Activated effector memory CD4-positive, alpha-beta T cell treated with Interleukin-2 at 50 U/mL for 16 hours (primary cell): ENCODE measurements around the gene MAP2K5.
"Not testable (repeated sequence)": the region's sequence is repeated elsewhere in the genome, so short reads cannot be mapped to it uniquely, and the experiment has no call there.

ENCODE experiments used
- DNase-seq: peaks from one replicate; pipeline ENCODE4 v3.0.0-alpha.2; 2020

MAP2K5 gene

DNA sequence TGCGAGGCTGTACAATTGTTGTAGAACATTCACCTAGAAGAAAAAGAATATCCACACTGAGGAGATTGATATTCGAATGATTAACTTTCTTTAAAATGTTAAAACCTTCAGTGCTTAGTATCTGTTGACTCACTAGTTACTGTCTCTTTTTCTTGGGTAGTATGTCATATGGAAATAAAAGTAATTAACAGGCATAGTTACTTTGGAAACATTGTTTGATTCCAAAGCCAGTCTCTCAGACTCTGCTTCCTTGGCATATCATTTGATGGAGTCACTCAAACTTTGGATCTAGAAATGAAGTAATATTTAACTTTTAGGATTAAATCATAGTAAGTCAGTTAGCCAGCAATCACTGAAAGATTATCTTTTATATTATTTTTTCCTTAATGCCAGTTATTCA lies 63.4 kb downstream of the MAP2K5 start:
- DNase-seq: no peak

DNA sequence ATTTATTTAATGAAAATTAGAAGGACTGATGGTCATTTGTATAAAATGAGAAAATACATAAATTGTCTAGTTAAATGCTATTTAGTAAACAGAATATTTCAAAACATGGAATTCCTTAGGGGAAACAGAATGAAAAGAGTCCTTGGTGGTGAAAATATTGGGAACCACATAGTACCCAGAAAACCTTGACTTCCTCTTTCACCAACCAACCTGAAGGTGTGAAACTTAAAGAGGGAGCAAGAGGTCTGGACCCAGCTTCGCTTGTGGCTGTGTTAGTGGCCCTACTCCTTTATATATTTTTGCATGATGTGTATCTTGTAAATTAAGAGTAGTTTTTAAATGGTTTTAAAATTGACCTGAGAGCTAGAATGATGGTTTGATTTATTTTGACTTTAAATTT lies 64.2 kb downstream of the MAP2K5 start:
- no peak for DNase-seq

DNA sequence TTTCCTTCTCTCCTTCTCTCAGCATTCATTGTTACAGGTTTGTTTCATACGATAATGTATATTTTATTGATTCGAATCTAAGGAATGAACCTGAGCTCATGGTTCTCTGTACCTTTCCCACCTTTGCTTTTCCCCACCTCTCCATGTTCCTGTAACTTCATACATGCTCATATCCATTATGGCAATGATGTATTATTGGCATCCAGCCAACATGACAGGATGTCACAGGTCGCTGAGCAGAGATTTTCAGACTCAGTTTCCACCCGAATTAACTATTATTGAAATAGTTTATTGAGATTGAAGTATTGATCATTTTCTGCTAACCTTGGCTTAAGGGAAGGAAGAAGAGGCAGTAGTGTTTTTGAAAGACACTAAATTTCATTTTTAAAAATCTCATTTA lies 64.8 kb downstream of the MAP2K5 start:
- DNase-seq: no peak

DNA sequence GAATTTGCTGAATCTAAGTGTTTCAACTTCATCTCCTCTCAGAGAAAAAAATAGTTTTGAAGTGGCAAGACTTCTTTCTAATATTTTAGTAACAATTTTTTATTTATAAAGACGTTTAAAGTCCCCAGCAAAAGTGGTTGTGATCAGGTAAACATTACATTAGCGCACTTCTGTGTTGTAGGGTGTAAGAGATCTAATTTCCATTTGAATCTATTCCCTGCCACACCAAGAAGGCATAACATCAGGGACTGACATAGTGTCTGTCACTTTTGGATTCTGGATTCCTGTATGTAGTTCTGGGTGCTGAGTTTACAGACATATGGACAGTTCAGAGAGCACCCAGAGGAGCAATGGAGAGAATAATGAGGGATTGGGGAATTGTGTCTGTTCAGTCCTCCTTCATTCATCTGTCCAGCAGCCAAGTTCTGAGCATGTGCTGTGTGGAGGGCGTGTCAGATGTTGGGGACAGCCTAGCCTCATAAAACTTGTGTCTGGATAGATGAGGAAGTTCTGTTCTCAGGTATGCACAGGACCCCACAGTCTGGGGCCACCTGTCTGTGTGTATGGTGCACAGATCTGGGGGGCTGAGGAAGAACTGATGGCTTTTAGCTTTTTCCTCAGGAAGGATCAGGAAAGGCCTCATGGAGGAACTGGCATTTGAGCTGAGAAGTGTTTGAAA lies 65.6 kb downstream of the MAP2K5 start:
- DNase-seq: no peak

DNA sequence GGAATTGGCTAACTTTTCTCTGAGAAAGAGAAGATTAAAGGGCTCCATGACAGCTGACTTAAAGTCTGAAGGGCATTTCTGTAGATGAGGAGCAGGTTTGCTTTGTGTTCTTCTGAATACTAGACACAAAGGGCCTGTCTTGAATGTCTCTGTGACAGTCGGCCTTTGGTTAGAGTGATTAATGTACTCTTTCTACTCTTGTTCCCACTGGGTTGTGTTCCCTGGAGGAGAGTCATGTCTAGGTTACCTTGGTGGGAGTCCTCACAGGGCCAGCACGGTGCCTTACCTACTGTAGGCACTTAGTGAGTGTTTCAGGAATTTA lies 66.1 kb downstream of the MAP2K5 start:
- no peak for DNase-seq

DNA sequence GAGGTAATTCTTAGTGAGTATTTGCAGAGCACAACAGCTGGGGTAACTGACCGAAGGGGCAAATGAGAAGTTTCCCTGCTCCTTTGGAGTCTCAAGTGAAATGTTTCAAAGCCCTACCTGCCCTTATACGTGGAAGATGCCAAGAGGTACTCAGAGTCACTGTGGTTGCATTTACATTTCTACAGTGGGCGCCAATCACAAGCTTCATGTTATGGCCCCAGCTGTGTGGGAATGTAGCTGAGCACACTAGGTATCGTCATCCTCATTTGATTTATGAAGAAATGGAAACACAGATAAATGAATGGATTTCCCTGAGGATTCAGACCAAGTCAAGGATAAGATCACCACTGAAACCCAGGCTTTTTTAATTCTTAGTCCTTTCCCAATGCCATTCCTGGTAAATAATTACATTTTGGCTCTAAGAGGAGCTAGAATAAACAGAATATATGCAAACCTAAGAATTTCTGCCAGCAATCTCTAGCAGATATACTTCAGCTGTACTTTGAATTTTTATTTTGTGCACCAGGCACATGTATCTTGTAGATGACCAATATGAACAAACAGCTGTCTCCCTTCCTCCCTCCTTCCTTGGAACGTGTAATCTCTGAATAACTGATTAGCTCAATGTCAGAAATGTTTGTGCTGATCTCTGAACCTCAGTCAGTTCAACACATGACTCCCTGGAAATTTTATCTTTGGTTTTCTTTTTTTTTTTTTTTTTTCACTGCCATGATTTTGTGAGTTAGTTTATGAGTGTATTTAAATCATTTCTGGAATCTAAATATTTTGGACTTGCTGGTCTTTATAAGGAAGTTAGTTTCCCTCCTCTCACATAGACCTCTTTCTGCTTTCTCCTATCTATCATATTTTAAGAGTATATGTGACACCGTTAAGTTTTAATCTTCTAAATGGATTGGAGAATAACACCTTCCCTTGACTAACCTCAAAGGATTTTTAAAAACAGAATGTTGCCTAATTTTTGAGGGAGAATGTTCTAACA lies 69.2 kb downstream of the MAP2K5 start:
- no peak for DNase-seq

DNA sequence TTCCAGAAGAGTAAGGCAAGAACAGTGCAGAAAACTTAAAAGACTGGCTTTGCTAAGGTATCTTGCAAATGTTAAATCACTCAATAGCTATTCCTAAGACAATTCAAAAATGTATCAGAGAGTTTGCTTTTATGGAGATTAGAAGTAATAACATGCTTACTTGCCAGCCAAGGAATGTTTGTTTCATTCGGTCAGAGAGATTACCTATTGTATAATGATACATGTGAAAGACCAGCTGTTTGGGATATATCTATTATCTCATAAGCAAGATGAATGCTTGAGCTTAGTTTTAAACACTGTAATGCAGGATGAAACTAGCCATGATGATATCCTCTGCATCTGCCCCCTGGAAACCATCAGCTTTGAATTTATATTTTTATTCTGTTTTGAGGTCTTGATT lies 70.7 kb downstream of the MAP2K5 start:
- DNase-seq: no peak

DNA sequence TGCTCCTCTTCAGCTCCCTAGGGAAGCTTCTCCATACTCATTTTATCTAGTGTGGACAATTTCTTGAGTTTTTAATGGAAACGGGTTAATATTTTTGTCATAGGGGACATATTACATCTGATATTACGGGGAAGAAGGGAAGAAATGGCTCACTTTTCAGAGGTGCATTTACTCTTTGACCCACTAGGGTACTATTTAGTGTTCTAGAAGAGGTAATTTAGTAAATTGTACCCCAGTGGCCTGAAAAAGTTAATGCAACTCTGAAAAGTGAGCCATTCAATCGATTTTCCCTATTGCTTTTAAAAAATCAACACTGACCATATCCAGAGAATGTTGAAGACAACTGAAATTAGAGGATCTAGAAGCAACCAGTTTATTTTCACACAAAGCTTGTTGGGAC lies 71.2 kb downstream of the MAP2K5 start:
- DNase-seq: no peak

DNA sequence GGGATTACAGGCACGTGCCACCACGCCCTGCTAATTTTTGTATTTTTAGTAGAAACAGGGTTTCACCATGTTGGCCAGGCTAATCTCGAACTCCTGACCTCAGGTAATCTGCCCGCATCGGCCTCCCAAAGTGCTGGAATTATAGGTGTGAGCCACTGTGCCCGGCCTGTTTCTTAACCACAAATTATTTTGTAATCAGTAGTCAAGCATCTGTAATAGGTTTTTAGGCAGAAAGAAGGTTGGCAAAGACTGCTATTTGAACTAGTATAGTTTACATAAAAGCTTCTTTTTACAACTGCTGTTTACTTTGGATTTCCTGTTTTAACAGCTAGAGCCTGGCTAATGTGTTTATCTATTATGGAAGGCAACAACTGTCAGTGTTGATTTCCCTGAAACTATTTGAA lies 72.6 kb downstream of the MAP2K5 start:
- DNase-seq: not testable (repeated sequence)

DNA sequence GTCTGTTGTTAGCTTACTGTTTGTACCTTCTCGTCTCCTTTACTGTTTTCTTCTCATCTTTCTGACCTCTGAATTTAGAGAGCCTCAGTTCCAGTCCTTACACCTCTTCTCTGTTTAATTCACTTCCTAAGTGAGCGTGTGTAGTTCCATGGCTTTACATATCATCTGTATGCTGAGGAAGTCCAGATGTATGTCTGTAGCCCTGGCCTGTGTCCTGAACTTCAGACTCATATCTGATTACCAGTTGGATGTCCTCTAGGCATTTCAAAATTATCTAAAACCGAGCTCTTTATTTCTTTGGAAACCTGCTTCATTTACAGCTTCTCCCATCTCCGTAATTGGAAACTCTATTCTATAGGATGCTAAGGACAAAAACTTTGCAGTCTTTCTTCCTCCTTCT lies 75.8 kb downstream of the MAP2K5 start:
- DNase-seq: no peak

DNA sequence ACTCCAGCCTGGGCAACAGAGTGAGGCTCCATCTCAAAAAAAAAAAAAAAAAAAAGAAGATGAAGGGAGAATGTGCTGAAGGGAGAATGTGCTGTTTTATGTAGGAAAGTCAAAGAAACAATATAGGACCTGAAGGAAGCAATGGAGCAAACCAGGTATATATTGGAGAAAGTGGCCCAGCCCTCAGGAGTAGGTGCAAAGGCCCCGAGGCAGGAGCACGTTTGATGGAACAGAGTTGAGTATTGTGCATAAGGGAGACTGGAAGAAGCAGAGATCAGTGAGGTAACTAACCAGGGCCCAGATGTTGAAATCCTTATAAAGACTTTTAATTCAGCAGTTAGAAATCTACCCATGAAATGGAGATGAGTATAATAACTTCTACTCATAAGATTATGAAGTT lies 79.6 kb downstream of the MAP2K5 start:
- DNase-seq: no peak

DNA sequence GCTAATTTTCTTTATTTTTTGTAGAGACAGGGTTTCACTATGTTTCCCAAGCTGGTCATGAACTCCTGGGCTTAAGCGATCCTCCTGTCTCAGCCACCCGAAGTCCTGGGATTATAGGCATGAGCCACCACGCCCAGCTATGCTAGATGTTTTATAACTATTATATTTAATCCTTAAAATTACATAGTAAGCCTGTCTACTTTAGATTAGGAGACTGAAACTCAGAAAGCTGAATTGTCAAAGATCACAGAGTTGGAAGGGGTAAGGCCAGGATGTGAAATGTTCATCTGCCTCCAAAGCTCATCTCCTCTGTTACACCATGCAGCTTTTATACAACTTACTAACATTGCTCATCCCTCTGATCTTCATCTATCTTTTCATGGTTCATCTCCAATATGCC lies 89.8 kb downstream of the MAP2K5 start:
- DNase-seq: no peak

DNA sequence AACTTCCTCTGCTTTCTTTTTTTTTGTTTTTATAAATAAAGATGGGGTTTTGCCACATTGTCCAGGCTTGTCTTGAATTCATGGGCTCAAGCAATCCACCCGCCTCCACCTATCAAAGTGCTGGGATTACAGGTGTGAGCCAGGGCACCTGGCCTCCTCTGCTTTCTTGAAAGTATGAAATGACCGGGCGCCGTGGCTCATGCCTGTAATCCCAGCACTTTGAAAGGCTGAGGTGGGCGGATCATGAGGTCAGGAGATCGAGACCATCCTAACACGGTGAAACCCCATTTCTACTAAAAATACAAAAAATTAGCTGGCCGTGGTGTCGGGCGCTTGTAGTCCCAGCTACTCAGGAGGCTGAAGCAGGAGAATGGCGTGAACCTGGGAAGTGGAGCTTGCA lies 93.4 kb downstream of the MAP2K5 start:
- DNase-seq: not testable (repeated sequence)

DNA sequence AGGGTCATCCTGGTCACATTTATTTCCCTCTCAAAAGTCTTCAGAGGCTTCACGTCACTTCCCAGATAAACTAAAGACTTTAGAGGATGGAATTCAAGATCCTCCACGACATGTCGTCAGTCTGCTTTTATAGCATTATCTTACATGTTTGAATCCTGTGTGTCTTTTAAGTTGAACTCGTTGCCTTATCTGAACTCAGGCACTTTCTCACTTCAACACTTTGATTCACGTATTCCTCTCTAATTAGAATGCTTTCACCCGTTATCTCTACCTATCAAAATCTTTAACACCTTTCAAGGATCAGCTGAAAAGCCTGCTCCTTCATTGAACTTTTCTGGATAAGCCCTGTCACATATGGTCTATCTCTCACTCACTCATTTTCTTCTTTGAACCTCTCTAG lies 97.1 kb downstream of the MAP2K5 start:
- DNase-seq: no peak

DNA sequence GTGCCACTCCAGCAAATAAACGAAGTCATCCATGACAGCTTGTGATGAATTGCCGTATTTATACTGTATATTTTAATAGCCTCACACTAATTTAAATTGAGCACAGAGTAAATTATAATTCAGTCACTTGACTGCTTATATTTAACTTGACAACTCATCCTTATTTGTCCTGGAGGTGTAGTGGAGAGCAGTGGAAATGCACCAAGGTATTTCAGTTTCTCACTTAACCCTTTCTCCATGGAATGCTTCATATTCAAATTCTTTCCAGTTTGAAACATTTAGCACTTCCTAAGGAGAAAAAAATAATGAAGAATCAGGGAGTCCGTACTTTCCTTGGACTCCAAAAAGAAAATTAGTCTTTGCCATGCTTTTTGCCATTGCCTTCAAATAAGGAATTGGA lies 99.0 kb downstream of the MAP2K5 start:
- DNase-seq: no peak

DNA sequence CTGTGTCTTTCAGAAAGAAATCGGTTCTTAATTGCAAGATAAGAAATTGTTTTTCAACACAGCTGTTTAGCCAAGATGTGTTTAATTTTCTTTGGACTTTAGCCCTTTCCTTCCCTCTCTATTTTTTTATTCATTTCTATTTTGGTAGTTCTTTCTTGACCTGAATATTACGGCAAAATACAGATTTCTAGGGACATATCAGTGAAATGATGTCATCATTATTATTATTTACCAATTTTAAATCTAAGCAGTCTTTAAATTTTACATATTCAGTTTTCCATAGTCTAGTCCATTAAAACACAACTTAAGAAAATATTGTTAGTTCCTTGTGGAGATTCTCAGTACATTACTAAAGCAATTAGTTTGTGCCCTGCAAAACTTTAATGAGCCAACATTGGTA lies 104.3 kb downstream of the MAP2K5 start:
- no peak for DNase-seq

DNA sequence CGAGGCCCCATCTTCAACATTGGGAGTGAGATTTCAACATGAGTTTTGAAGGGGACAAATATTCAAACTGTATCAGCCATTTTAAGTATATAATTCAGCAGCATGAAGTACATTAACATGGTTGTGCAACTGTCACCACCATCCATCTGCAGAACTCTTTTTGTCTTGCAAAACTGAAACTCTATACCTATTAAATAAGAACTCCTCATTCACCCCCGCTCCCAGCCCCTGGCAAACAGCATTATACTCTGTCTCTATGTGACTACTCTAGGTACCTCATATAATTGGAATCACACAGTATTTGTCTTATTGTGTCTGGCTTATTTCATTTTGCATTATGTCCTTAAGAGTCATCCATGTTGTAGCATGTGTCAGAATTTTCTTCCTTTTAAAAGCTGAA lies 110.1 kb downstream of the MAP2K5 start:
- DNase-seq: no peak

DNA sequence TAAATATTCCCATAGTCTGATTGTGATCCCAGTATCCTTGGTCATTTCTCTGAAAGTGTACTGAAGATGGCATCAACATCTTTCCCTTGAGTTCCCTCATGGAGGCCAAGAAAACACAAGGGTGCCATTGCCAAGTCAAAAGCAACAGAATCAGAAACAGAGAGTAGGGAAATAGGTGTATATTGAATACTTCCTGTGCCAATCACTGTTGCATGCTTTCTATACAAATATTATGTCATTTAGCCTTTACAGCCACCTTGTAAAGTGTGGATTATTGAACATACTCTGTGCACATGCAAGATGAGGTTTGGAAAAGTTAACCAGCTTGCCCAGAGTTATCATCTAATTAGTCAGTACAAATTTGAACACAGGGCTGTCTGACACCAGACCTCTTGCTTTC lies 117.9 kb downstream of the MAP2K5 start:
- DNase-seq: no peak

DNA sequence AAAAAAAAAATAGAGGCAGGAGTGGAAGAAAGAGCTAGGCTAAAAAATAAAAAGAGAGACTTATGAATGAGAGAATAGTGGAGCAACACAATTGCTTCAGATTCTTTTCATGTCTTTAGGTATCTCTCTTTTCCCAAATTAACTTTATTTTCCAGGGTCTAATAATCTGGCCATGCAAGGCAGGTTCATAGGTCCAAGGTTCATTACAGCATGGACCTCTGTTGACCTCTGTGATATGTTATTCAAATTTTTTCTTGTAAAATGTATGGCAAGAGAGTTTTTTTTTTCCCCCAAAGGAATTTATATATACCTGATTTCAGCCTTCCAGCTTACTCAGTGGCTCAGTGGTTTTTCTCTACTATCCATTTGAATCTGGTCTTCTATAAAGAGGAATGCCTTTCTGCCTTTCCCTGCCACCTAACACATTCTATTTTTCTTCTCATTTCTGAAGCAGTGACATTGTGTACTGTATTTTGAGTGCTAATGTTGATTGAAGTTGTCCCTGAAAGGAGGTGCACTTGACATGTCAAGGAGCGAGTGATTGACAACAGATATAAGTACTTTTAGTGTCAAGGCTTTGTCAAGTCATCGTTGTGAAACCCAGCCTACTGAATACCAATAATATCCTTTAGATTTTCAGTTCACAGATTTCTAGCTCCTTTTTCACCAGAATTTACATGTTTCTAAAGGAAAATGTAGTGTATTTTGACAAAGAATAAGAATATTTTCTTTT lies 118.5 kb downstream of the MAP2K5 start:
- DNase-seq: no peak

DNA sequence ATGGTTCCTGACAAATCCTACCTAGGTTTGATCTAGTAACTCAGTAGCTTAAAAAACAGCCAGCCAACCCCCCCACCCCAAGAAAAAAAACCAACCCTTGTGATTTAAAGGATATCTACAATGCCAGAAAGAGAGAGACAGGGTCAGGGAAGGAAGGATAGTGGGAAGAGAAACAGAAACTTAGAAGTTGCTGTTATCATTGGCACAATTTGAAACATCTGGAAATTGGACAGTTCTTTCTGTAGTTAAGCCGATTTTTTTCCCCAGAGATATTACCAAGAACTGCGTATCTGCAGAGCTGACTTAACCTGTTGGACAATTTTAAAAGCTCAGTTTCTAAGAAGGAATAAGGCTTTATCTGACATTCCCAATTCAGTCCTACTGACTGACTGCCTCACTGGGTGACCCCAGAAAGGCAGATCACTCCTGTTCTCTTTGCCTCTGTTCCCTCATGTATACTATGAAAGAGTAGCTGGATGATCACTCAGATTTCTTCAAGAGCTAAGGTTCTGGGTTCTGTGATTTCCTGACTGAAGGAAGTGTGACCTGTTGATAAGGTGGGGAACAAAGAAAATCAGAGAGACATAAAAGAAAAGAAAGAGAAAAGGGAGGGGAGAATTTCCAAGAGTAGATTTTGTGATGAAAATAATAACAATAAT lies 128.3 kb downstream of the MAP2K5 start:
- no peak for DNase-seq

DNA sequence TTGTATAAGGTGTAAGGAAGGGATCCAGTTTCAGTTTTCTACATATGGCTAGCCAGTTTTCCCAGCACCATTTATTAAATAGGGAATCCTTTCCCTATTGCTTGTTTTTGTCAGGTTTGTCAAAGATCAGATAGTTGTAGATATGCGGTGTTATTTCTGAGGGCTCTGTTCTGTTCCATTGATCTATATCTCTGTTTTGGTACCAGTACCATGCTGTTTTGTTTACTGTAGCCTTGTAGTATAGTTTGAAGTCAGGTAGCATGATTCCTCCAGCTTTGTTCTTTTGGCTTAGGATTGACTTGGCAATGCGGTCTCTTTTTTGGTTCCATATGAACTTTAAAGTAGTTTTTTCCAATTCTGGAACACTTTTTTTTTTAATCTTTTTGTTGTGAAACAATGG lies 130.3 kb downstream of the MAP2K5 start:
- DNase-seq: not testable (repeated sequence)

DNA sequence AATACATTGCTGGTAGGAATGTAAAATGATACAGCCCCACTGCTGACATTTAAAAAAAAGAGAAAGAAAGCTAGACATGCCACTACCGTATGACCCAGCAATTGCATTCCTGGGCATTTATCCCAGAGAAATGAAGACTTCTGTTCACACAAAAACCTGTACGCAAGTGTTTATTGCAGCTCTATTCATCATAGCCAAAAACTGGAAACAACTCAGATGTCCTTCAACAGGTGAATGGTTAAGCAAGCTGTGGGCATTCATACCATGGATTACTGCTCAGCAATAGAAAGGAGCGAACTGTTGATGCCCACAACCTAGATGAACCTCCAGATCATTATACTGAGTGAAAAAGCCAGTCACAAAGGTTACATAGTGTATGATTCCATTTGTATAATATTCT lies 132.5 kb downstream of the MAP2K5 start:
- DNase-seq: no peak

DNA sequence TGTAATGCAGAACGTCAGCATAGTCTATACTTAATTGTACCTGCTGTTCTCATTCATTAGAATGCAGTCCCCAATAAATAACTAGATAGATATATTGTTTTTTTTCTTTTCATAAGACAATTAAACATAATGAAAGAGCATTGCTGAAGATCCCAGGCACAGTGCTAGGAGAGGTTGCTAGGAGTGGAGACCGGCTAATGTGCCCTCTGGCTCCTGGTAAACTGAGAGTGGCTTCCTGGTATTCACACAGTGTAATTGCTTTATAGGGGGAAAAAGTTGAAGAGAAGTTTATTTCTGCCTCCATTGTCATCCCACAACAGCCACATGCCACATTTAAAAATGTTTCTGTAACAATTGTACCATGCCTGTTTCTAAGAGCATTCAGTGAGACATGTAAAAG lies 135.6 kb downstream of the MAP2K5 start:
- no peak for DNase-seq
